ENCODE results near the gene FOLR2.
"Not testable (repeated sequence)": the region's sequence is repeated elsewhere in the genome, so short reads cannot be mapped to it uniquely, and the experiment has no call there.

The FOLR2 gene

GRCh38 chr11:72189455-72190250, 26.9 kb upstream of the FOLR2 start:
- H3K36me3 ChIP-seq (ENCODE audit: control insufficient read depth, insufficient read depth, low read length) = no peaks in the 10 kb centered on the region
- H3K27me3 ChIP-seq (ENCODE audit: control insufficient read depth, insufficient read depth, low read length) = no peaks in the 10 kb centered on the region
- H3K4me1 ChIP-seq (ENCODE audit: control insufficient read depth, insufficient read depth, low read length) = no peaks in the 10 kb centered on the region
- H3K4me3 ChIP-seq (ENCODE audit: low read length) = no peak overlapping the region
- no peak overlapping the region for H3K9ac ChIP-seq (ENCODE audit: low read length)
- H3K9me3 ChIP-seq (ENCODE audit: control insufficient read depth, low read length) = no peaks in the 10 kb centered on the region

GRCh38 chr11:72190631-72191071, 25.9 kb upstream of the FOLR2 start:
- H3K36me3 ChIP-seq (ENCODE audit: control insufficient read depth, insufficient read depth, low read length) = no peaks in the 10 kb centered on the region
- no peaks in the 10 kb centered on the region for H3K9me3 ChIP-seq (ENCODE audit: control insufficient read depth, low read length)
- H3K9ac ChIP-seq (ENCODE audit: low read length) = no peak overlapping the region
- no peaks in the 10 kb centered on the region for H3K27me3 ChIP-seq (ENCODE audit: control insufficient read depth, insufficient read depth, low read length)
- H3K4me3 ChIP-seq (ENCODE audit: low read length) = no peak overlapping the region
- H3K4me1 ChIP-seq (ENCODE audit: control insufficient read depth, insufficient read depth, low read length) = no peaks in the 10 kb centered on the region

GRCh38 chr11:72191961-72192381, 24.6 kb upstream of the FOLR2 start, which contains the start of gene FOLR1:
Gene FOLR1, plus strand, starts transcription at chr11:72192140. Its CDS starts 34 bp downstream, at chr11:72192174.
- Histone ChIP-seq H3K4me3 (ENCODE audit: low read length) (no peak within 1 kb of the TSS), H3K27me3 (ENCODE audit: control insufficient read depth, insufficient read depth, low read length) (no peaks in the 10 kb centered on the region), H3K4me1 (ENCODE audit: control insufficient read depth, insufficient read depth, low read length) (no peaks in the 10 kb centered on the region), H3K36me3 (ENCODE audit: control insufficient read depth, insufficient read depth, low read length) (no peaks in the 10 kb centered on the region), H3K9ac (ENCODE audit: low read length) (no peak within 1 kb of the TSS), H3K9me3 (ENCODE audit: control insufficient read depth, low read length) (no peaks in the 10 kb centered on the region)

GRCh38 chr11:72195518-72196270, 20.9 kb upstream of the FOLR2 start:
- H3K4me3 ChIP-seq (ENCODE audit: low read length) = no peak overlapping the region
- no peaks in the 10 kb centered on the region for H3K9me3 ChIP-seq (ENCODE audit: control insufficient read depth, low read length)
- no peaks in the 10 kb centered on the region for H3K36me3 ChIP-seq (ENCODE audit: control insufficient read depth, insufficient read depth, low read length)
- H3K4me1 ChIP-seq (ENCODE audit: control insufficient read depth, insufficient read depth, low read length) = no peaks in the 10 kb centered on the region
- H3K27me3 ChIP-seq (ENCODE audit: control insufficient read depth, insufficient read depth, low read length) = no peaks in the 10 kb centered on the region
- no peak overlapping the region for H3K9ac ChIP-seq (ENCODE audit: low read length)

GRCh38 chr11:72201445-72201844, 15.1 kb upstream of the FOLR2 start:
- not testable (repeated sequence) for H3K36me3 ChIP-seq (ENCODE audit: control insufficient read depth, insufficient read depth, low read length); H3K9me3 ChIP-seq (ENCODE audit: control insufficient read depth, low read length); H3K27me3 ChIP-seq (ENCODE audit: control insufficient read depth, insufficient read depth, low read length); H3K4me1 ChIP-seq (ENCODE audit: control insufficient read depth, insufficient read depth, low read length); H3K4me3 ChIP-seq (ENCODE audit: low read length); H3K9ac ChIP-seq (ENCODE audit: low read length)

GRCh38 chr11:72202571-72202970, 14.0 kb upstream of the FOLR2 start:
- no peaks in the 10 kb centered on the region for H3K36me3 ChIP-seq (ENCODE audit: control insufficient read depth, insufficient read depth, low read length)
- H3K9ac ChIP-seq (ENCODE audit: low read length) = no peak overlapping the region
- H3K4me1 ChIP-seq (ENCODE audit: control insufficient read depth, insufficient read depth, low read length) = no peaks in the 10 kb centered on the region
- H3K9me3 ChIP-seq (ENCODE audit: control insufficient read depth, low read length) = no peaks in the 10 kb centered on the region
- H3K4me3 ChIP-seq (ENCODE audit: low read length) = no peak overlapping the region
- H3K27me3 ChIP-seq (ENCODE audit: control insufficient read depth, insufficient read depth, low read length) = no peaks in the 10 kb centered on the region

- no peaks in the 10 kb centered on the region for H3K27me3 ChIP-seq (ENCODE audit: control insufficient read depth, insufficient read depth, low read length)
- H3K9me3 ChIP-seq (ENCODE audit: control insufficient read depth, low read length) = no peaks in the 10 kb centered on the region
- H3K9ac ChIP-seq (ENCODE audit: low read length) = no peak overlapping the region
- no peaks in the 10 kb centered on the region for H3K4me1 ChIP-seq (ENCODE audit: control insufficient read depth, insufficient read depth, low read length)
- H3K36me3 ChIP-seq (ENCODE audit: control insufficient read depth, insufficient read depth, low read length) = no peaks in the 10 kb centered on the region
- no peak overlapping the region for H3K4me3 ChIP-seq (ENCODE audit: low read length)
These were observed 13.4 kb upstream of the FOLR2 start for GRCh38 chr11:72203163-72203562.

- H3K27me3 ChIP-seq (ENCODE audit: control insufficient read depth, insufficient read depth, low read length) = no peaks in the 10 kb centered on the region
- H3K9ac ChIP-seq (ENCODE audit: low read length) = no peak overlapping the region
- H3K4me1 ChIP-seq (ENCODE audit: control insufficient read depth, insufficient read depth, low read length) = no peaks in the 10 kb centered on the region
- H3K36me3 ChIP-seq (ENCODE audit: control insufficient read depth, insufficient read depth, low read length) = no peaks in the 10 kb centered on the region
- H3K9me3 ChIP-seq (ENCODE audit: control insufficient read depth, low read length) = no peaks in the 10 kb centered on the region
- no peak overlapping the region for H3K4me3 ChIP-seq (ENCODE audit: low read length)
These were observed 11.7 kb upstream of the FOLR2 start for GRCh38 chr11:72204886-72205285.

GRCh38 chr11:72206794-72207193, 9.8 kb upstream of the FOLR2 start:
- not testable (repeated sequence) for H3K4me3 ChIP-seq (ENCODE audit: low read length); H3K4me1 ChIP-seq (ENCODE audit: control insufficient read depth, insufficient read depth, low read length); H3K9me3 ChIP-seq (ENCODE audit: control insufficient read depth, low read length); H3K36me3 ChIP-seq (ENCODE audit: control insufficient read depth, insufficient read depth, low read length); H3K9ac ChIP-seq (ENCODE audit: low read length); H3K27me3 ChIP-seq (ENCODE audit: control insufficient read depth, insufficient read depth, low read length)

- Histone ChIP-seq H3K27me3 (ENCODE audit: control insufficient read depth, insufficient read depth, low read length) (no peaks in the 10 kb centered on the region), H3K4me3 (ENCODE audit: low read length) (no peak overlapping the region), H3K9me3 (ENCODE audit: control insufficient read depth, low read length) (no peaks in the 10 kb centered on the region), H3K36me3 (ENCODE audit: control insufficient read depth, insufficient read depth, low read length) (no peaks in the 10 kb centered on the region), H3K4me1 (ENCODE audit: control insufficient read depth, insufficient read depth, low read length) (no peaks in the 10 kb centered on the region), H3K9ac (ENCODE audit: low read length) (no peak overlapping the region)
These were observed 8.3 kb upstream of the FOLR2 start for GRCh38 chr11:72208281-72208680.

GRCh38 chr11:72209101-72209500, 7.5 kb upstream of the FOLR2 start:
- Histone ChIP-seq H3K9ac (ENCODE audit: low read length) (no peak overlapping the region), H3K4me1 (ENCODE audit: control insufficient read depth, insufficient read depth, low read length) (no peaks in the 10 kb centered on the region), H3K9me3 (ENCODE audit: control insufficient read depth, low read length) (no peaks in the 10 kb centered on the region), H3K4me3 (ENCODE audit: low read length) (no peak overlapping the region), H3K27me3 (ENCODE audit: control insufficient read depth, insufficient read depth, low read length) (no peaks in the 10 kb centered on the region), H3K36me3 (ENCODE audit: control insufficient read depth, insufficient read depth, low read length) (no peaks in the 10 kb centered on the region)

GRCh38 chr11:72217841-72218240, 1.2 kb downstream of the FOLR2 start:
- Histone ChIP-seq H3K4me1 (ENCODE audit: control insufficient read depth, insufficient read depth, low read length) (peaks cover 8% of the 10 kb centered on the region), H3K27me3 (ENCODE audit: control insufficient read depth, insufficient read depth, low read length) (peaks cover 9% of the 10 kb centered on the region), H3K36me3 (ENCODE audit: control insufficient read depth, insufficient read depth, low read length) (no peaks in the 10 kb centered on the region), H3K9me3 (ENCODE audit: control insufficient read depth, low read length) (no peaks in the 10 kb centered on the region), H3K4me3 (ENCODE audit: low read length) (no peak overlapping the region), H3K9ac (ENCODE audit: low read length) (no peak overlapping the region)
